H1 (cell line): ENCODE measurements around the gene RNF151. TPM values are rescaled to one million over a fixed set of nuclear protein-coding genes. Genes with fewer than 3 reads are reported as not detected.

Source experiments
- CTCF ChIA-PET: fragments of 300-600 bp; sonication (Branson Sonifier 250); formaldehyde crosslinking; loops from one replicate; lab custom pipeline; 2021; ENCODE audit not compliant: partially characterized antibody; lab: Charles Lee
- POLR2A ChIA-PET: fragments of 300-600 bp; sonication (Branson Sonifier 250); formaldehyde crosslinking; loops from one replicate; lab custom pipeline; 2021; ENCODE audit warnings: inconsistent platforms; ENCODE audit not compliant: partially characterized antibody; lab: Charles Lee
- DNase-seq, 2 experiments: peaks; one replicate each; pipeline versions ENCODE4 v3.0.0 to v3.0.0-alpha.2; 2010 to 2022; ENCODE audit warnings: low spot score in 2 of 2, low read depth in 1 of 2, mixed read lengths in 1 of 2
- FAIRE-seq: peaks from 2 replicates; lab custom pipeline; 2011; peaks lifted over from hg19 to GRCh38; lab: Jason Lieb, UNC
- H2AFZ ChIP-seq: 2 replicates; pipeline ENCODE4 v1.8.1; 2012; ENCODE audit warnings: low read length, inconsistent platforms
- H2AK5ac ChIP-seq: 2 replicates; pipeline ENCODE4 v1.6.1; 2013; ENCODE audit warnings: low read depth, low read length
- H2BK120ac ChIP-seq: replicated peaks from 2 replicates; pipeline ENCODE3; 2013; ENCODE audit warnings: low read depth, low read length, inconsistent platforms
- H2BK12ac ChIP-seq: 2 replicates; pipeline ENCODE4 v1.6.1; 2013; ENCODE audit warnings: low read depth, low read length
- H2BK15ac ChIP-seq: 2 replicates; pipeline ENCODE4 v1.6.1; 2013; ENCODE audit warnings: low read length
- H2BK20ac ChIP-seq: 2 replicates; pipeline ENCODE4 v1.6.1; 2013; ENCODE audit warnings: low read length
- H2BK5ac ChIP-seq: 2 replicates; pipeline ENCODE4 v1.6.1; 2013; ENCODE audit warnings: low read depth, low read length
- H3K14ac ChIP-seq: 2 replicates; pipeline ENCODE4 v1.6.1; 2013; ENCODE audit warnings: inconsistent platforms; ENCODE audit not compliant: insufficient read length
- H3K18ac ChIP-seq: 2 replicates; pipeline ENCODE4 v1.6.1; 2013; ENCODE audit warnings: low read length; ENCODE audit errors: extremely low read depth
- H3K23ac ChIP-seq: 2 replicates; pipeline ENCODE4 v1.6.1; 2013; ENCODE audit warnings: inconsistent platforms; ENCODE audit not compliant: insufficient read length
- H3K23me2 ChIP-seq: 2 replicates; pipeline ENCODE4 v1.6.1; 2013; ENCODE audit warnings: low read depth, low read length
- H3K27ac ChIP-seq: 2 replicates; pipeline ENCODE4 v1.6.1; 2011; ENCODE audit warnings: low read depth, low read length, inconsistent platforms
- H3K27me3 ChIP-seq, 4 experiments: replicated peaks in 1 of 4; 1 replicate in 1 of 4; 2 replicates in 3 of 4; pipeline versions ENCODE4 v1.6.1 to v1.8.1; 2011 to 2013; ENCODE audit warnings: low read length in 3 of 4, mild to moderate bottlenecking in 3 of 4, inconsistent platforms in 2 of 4, mixed read lengths in 2 of 4, moderate library complexity in 1 of 4; ENCODE audit not compliant: control insufficient read depth in 3 of 4, insufficient read depth in 3 of 4; ENCODE audit errors: extremely low read depth in 1 of 4
- H3K36me3 ChIP-seq, 4 experiments: 2 replicates each; pipeline versions ENCODE4 v1.6.1 to v1.8.1; 2011 to 2013; ENCODE audit warnings: mild to moderate bottlenecking in 4 of 4, low read length in 3 of 4, moderate library complexity in 2 of 4, control low read depth in 1 of 4, inconsistent platforms in 1 of 4; ENCODE audit not compliant: insufficient read depth in 4 of 4, control insufficient read depth in 2 of 4
- H3K4ac ChIP-seq: replicated peaks from 2 replicates; pipeline ENCODE3; 2013; ENCODE audit warnings: low read length, low read depth, mixed read lengths, inconsistent platforms; ENCODE audit not compliant: insufficient read length
- H3K4me1 ChIP-seq, 4 experiments: replicated peaks in 1 of 4; 1 replicate in 1 of 4; 2 replicates in 3 of 4; pipeline versions ENCODE4 v1.6.1 to v1.8.1; 2011 to 2013; ENCODE audit warnings: low read length in 3 of 4, inconsistent platforms in 2 of 4, mixed read lengths in 1 of 4; ENCODE audit not compliant: insufficient read depth in 4 of 4, control insufficient read depth in 3 of 4
- H3K4me2 ChIP-seq, 2 experiments: 2 replicates each; pipeline versions ENCODE4 v1.6.1 to v1.8.1; 2011 to 2013; ENCODE audit warnings: low read depth in 2 of 2, low read length in 2 of 2, control low read depth in 1 of 2, inconsistent platforms in 1 of 2, mild to moderate bottlenecking in 1 of 2; ENCODE audit not compliant: insufficient read depth in 1 of 2
- H3K4me3 ChIP-seq, 4 experiments: fragments of 200-600, 300-600 bp in 1 of 4; sonication (generic), shearing (Covaris generic), sonication (Bioruptor Twin) in 1 of 4; 2 replicates each; pipeline versions ENCODE4 v1.5.1 to v1.8.1; 2011 to 2016; ENCODE audit warnings: low read length in 4 of 4, low read depth in 3 of 4, control low read depth in 2 of 4, inconsistent platforms in 2 of 4, mild to moderate bottlenecking in 2 of 4, mixed read lengths in 1 of 4, moderate library complexity in 1 of 4; ENCODE audit not compliant: insufficient read depth in 2 of 4; ENCODE audit errors: extremely low read depth in 1 of 4
- H3K56ac ChIP-seq: replicated peaks from 2 replicates; pipeline ENCODE3; 2013; ENCODE audit warnings: low read depth, mild to moderate bottlenecking, mixed read lengths, low read length, inconsistent platforms; ENCODE audit not compliant: insufficient read length
- H3K79me1 ChIP-seq: 2 replicates; pipeline ENCODE4 v1.6.1; 2013; ENCODE audit warnings: low read depth, low read length, control low read depth
- H3K79me2 ChIP-seq, 2 experiments: 2 replicates each; pipeline versions ENCODE4 v1.6.1 to v1.8.1; 2012 to 2013; ENCODE audit warnings: low read length in 2 of 2, mild to moderate bottlenecking in 2 of 2, inconsistent platforms in 1 of 2; ENCODE audit not compliant: insufficient read depth in 2 of 2, control insufficient read depth in 1 of 2
- H3K9ac ChIP-seq, 4 experiments: replicated peaks in 1 of 4; 1 replicate in 1 of 4; 2 replicates in 3 of 4; pipeline versions ENCODE4 v1.6.1 to v1.8.1; 2011 to 2013; ENCODE audit warnings: low read depth in 3 of 4, low read length in 3 of 4, control low read depth in 2 of 4, mild to moderate bottlenecking in 2 of 4, moderate library complexity in 2 of 4, inconsistent platforms in 1 of 4; ENCODE audit errors: extremely low read depth in 1 of 4
- H3K9me3 ChIP-seq, 2 experiments: 2 replicates each; pipeline versions ENCODE4 v1.6.1 to v1.8.1; 2012 to 2013; ENCODE audit warnings: mild to moderate bottlenecking in 2 of 2, moderate library complexity in 2 of 2, control low read depth in 1 of 2, inconsistent platforms in 1 of 2, low read depth in 1 of 2, low read length in 1 of 2, mixed read lengths in 1 of 2; ENCODE audit not compliant: insufficient read depth in 2 of 2
- H4K20me1 ChIP-seq, 2 experiments: replicated peaks in 1 of 2; 2 replicates each; pipeline versions ENCODE3 to v1.8.1; 2011 to 2013; ENCODE audit warnings: inconsistent platforms in 2 of 2, low read length in 2 of 2, mild to moderate bottlenecking in 1 of 2; ENCODE audit not compliant: insufficient read depth in 2 of 2, control insufficient read depth in 1 of 2
- H4K5ac ChIP-seq: 2 replicates; pipeline ENCODE4 v1.6.1; 2013; ENCODE audit warnings: low read length, low read depth, mixed read lengths, inconsistent platforms; ENCODE audit not compliant: insufficient read length
- H4K8ac ChIP-seq: 2 replicates; pipeline ENCODE4 v1.8.0; 2013; ENCODE audit warnings: mild to moderate bottlenecking, moderate library complexity, low read length, inconsistent platforms; ENCODE audit not compliant: insufficient read depth; ENCODE audit errors: extremely low read depth
- H4K91ac ChIP-seq: replicated peaks from 2 replicates; pipeline ENCODE3; 2013; ENCODE audit warnings: low read length, mixed read lengths, inconsistent platforms; ENCODE audit not compliant: insufficient read length
- SIX5 ChIP-seq: IDR thresholded peaks from 2 replicates; pipeline ENCODE4 v1.6.1; 2011; ENCODE audit warnings: mild to moderate bottlenecking, low read depth, low read length
- SP2 ChIP-seq: IDR thresholded peaks from 2 replicates; pipeline ENCODE4 v1.6.1; 2012; ENCODE audit warnings: mild to moderate bottlenecking, low read length, inconsistent platforms
- WGBS, 2 experiments: shearing (Covaris generic) in 1 of 2; methylation state at CpG; one replicate each; pipeline versions ENCODE4 v1.1.6 to v1.1.7; 2013 to 2015; ENCODE audit warnings: low lambda C conversion rate in 2 of 2, mixed read lengths in 2 of 2, inconsistent platforms in 1 of 2, low coverage in 1 of 2, missing lambda C conversion rate in 1 of 2; ENCODE audit not compliant: insufficient replicate concordance in 2 of 2, insufficient coverage in 1 of 2, insufficient read length in 1 of 2; ENCODE audit errors: extremely low coverage in 1 of 2, missing lambda C conversion rate in 1 of 2; 5-methylcytosine and 5-hydroxymethylcytosine counted together
- polyA plus RNA-seq, 7 experiments: library from polyadenylated mRNA; depleted of rRNA in 3 of 7; stranded (reverse) in 5 of 7; unstranded in 2 of 7; fragments of >200 nt in 5 of 7; fragments of 200-250 nt in 2 of 7; gene quantifications; 1 replicate in 5 of 7; 2 replicates in 1 of 7; 4 replicates in 1 of 7; pipeline versions ENCODE4 v1.2.1 to v1.2.3, GENCODE V29; 2011 to 2013; ENCODE audit warnings: missing spikeins in 2 of 7, mixed read lengths in 2 of 7
- total RNA-seq: library from RNA; stranded (reverse); fragmentation: NEBNext Ultra II Directional; extraction: Animal tissue kit (Norgen Biotek cat#: 25700); gene quantifications from 2 replicates; pipeline ENCODE4 v1.2.1, GENCODE V29; 2021

Gene RNF151
- total and polyA plus RNA-seq, 2 of the 8 experiments (the other 6 are each of a cell fraction or from before 2014, with no cell fraction given) = not detected

- H3K27me3 ChIP-seq = peaks cover 0 to 2% (median 0%) of the 10 kb centered on the region in 4 experiments; a peak in 3 of 7 replicates
- no peak overlapping the region for H3K14ac ChIP-seq
- ChIA-PET CTCF (interaction anchor here (1.2 to 1.8 kb wide), 3 partner anchors 12 to 17 kb away, joined by 3 to 8 read pairs (median 3); partner anchors contain the start of gene TBL3), POLR2A (interaction anchor here (0.9 to 19.8 kb wide), 8 partner anchors 6 to 196 kb away, joined by 3 to 736 read pairs (median 58); partner anchors contain the start of genes GFER, MSRB1, NME3 and NOXO1)
- peak overlapping the region; percentile 22 to 93 (median 86) for H3K4me3 ChIP-seq
- peak overlapping the region; percentile 69 for H4K91ac ChIP-seq
- H3K4ac ChIP-seq = peak overlapping the region; percentile 76
- H3K23me2 ChIP-seq = peaks cover 11% of the 10 kb centered on the region
- peak overlapping the region; percentile 72; the same call in 1 of the 2 replicates for H2BK15ac ChIP-seq
- no peak overlapping the region for H3K56ac ChIP-seq
- no peaks in the 10 kb centered on the region for H3K9me3 ChIP-seq
- no peak overlapping the region for H3K23ac ChIP-seq
- no peak overlapping the region for H2AK5ac ChIP-seq
- 54% methylated on average over 13 of the region's 14 CpGs; no CpG with 5 or more reads in 1 of the 2 experiments for WGBS, 2 experiments
- peak overlapping the region; percentile 50; the same call in 1 of the 2 replicates for H2BK12ac ChIP-seq
- DNase-seq (peak in 1 of 2 experiments; percentile 57), FAIRE-seq (no peak)
- H3K18ac ChIP-seq = peak overlapping the region; percentile 60; the same call in 1 of the 2 replicates
- H3K36me3 ChIP-seq = peaks cover 17 to 30% (median 26%) of the 10 kb centered on the region in 4 experiments
- peaks cover 5 to 12% of the 10 kb centered on the region in 2 experiments for H4K20me1 ChIP-seq
- H4K5ac ChIP-seq = peak overlapping the region; percentile 27
- peaks cover 0 to 16% (median under 1%) of the 10 kb centered on the region in 4 experiments; a peak in 4 of 7 replicates for H3K4me1 ChIP-seq
- no peak overlapping the region for H3K27ac ChIP-seq
- H4K8ac ChIP-seq = peak overlapping the region; percentile 16; the same call in 1 of the 2 replicates
- H3K4me2 ChIP-seq = peak overlapping the region; percentile 62 to 99
- peak overlapping the region; percentile 31; the same call in 1 of the 2 replicates for H2AFZ ChIP-seq
- H3K79me2 ChIP-seq = peaks cover 5 to 21% of the 10 kb centered on the region in 2 experiments
- no peak overlapping the region for H2BK20ac ChIP-seq
- no peak overlapping the region for H2BK120ac ChIP-seq
- H3K9ac ChIP-seq = no peak overlapping the region
- no peak overlapping the region; the same call in 1 of the 2 replicates for H2BK5ac ChIP-seq
- peaks cover 2% of the 10 kb centered on the region for H3K79me1 ChIP-seq
- no peak for TF ChIP-seq SIX5
- TF ChIP-seq SP2 = no peak
These were observed 7.9 kb upstream of the RNF151 start for GRCh38 chr16:1958715-1959268.
